Parathyroid adenoma (tissue), 2 donors: ENCODE data around the gene RBMS2.

Source experiments
- H2AFZ ChIP-seq: fragments of 300-600 bp; sonication (generic); one replicate; pipeline ENCODE4 v1.7.0; 2017; ENCODE audit warnings: antibody characterized with exemption, mild to moderate bottlenecking
- H3K27ac ChIP-seq: fragments of 300-600 bp; sonication (generic); one replicate; pipeline ENCODE4 v1.7.0; 2017
- H3K27me3 ChIP-seq: fragments of 300-600 bp; sonication (generic); one replicate; pipeline ENCODE4 v1.7.0; 2017; ENCODE audit warnings: low read length; ENCODE audit not compliant: control insufficient read depth, insufficient read depth
- H3K36me3 ChIP-seq: fragments of 300-600 bp; sonication (generic); one replicate; pipeline ENCODE4 v1.7.0; 2017; ENCODE audit warnings: low read length; ENCODE audit not compliant: control insufficient read depth, insufficient read depth
- H3K4me1 ChIP-seq: fragments of 300-600 bp; sonication (generic); one replicate; pipeline ENCODE4 v1.7.0; 2017; ENCODE audit warnings: control low read depth
- H3K4me2 ChIP-seq: fragments of 300-600 bp; sonication (generic); one replicate; pipeline ENCODE4 v1.7.0; 2017; ENCODE audit warnings: low read length
- H3K4me3 ChIP-seq: fragments of 300-600 bp; sonication (generic); one replicate; pipeline ENCODE4 v1.7.0; 2017; ENCODE audit warnings: low read depth, low read length
- H3K79me2 ChIP-seq: fragments of 300-600 bp; sonication (generic); one replicate; pipeline ENCODE4 v1.7.0; 2017; ENCODE audit warnings: control low read depth
- H3K9ac ChIP-seq: fragments of 300-600 bp; sonication (generic); one replicate; pipeline ENCODE4 v1.7.0; 2017; ENCODE audit warnings: mild to moderate bottlenecking
- H3K9me3 ChIP-seq: fragments of 300-600 bp; sonication (generic); one replicate; pipeline ENCODE4 v1.7.0; 2017; ENCODE audit warnings: low read length; ENCODE audit not compliant: control insufficient read depth
- TF ChIP-seq, protein P1 (sequence below): fragments of 300-600 bp; sonication (generic); IDR thresholded peaks from one replicate; pipeline ENCODE4 v1.7.0; 2017; ENCODE audit warnings: antibody characterized with exemption, mild to moderate bottlenecking
- donor health status: primary hyperparathyroidism.

RBMS2 gene

GRCh38 chr12:56585098-56585497 lies 63.5 kb downstream of the RBMS2 start:
- Histone ChIP-seq H3K79me2 (no peaks in the 10 kb centered on the region), H3K9ac (no peak overlapping the region), H3K4me2 (no peak overlapping the region), H2AFZ (no peak overlapping the region), H3K27ac (no peak overlapping the region), H3K36me3 (no peaks in the 10 kb centered on the region), H3K4me3 (no peak overlapping the region), H3K27me3 (no peaks in the 10 kb centered on the region), H3K9me3 (no peaks in the 10 kb centered on the region), H3K4me1 (no peaks in the 10 kb centered on the region)
- TF ChIP-seq, protein P1, sequence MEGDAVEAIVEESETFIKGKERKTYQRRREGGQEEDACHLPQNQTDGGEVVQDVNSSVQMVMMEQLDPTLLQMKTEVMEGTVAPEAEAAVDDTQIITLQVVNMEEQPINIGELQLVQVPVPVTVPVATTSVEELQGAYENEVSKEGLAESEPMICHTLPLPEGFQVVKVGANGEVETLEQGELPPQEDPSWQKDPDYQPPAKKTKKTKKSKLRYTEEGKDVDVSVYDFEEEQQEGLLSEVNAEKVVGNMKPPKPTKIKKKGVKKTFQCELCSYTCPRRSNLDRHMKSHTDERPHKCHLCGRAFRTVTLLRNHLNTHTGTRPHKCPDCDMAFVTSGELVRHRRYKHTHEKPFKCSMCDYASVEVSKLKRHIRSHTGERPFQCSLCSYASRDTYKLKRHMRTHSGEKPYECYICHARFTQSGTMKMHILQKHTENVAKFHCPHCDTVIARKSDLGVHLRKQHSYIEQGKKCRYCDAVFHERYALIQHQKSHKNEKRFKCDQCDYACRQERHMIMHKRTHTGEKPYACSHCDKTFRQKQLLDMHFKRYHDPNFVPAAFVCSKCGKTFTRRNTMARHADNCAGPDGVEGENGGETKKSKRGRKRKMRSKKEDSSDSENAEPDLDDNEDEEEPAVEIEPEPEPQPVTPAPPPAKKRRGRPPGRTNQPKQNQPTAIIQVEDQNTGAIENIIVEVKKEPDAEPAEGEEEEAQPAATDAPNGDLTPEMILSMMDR = no peak

- H3K79me2 ChIP-seq = no peaks in the 10 kb centered on the region
- no peak overlapping the region for H2AFZ ChIP-seq
- TF ChIP-seq, protein P1 = no peak
- H3K27me3 ChIP-seq = no peaks in the 10 kb centered on the region
- H3K27ac ChIP-seq = no peak overlapping the region
- H3K4me1 ChIP-seq = no peaks in the 10 kb centered on the region
- no peaks in the 10 kb centered on the region for H3K36me3 ChIP-seq
- H3K4me3 ChIP-seq = no peak overlapping the region
- no peaks in the 10 kb centered on the region for H3K9me3 ChIP-seq
- H3K4me2 ChIP-seq = no peak overlapping the region
- no peak overlapping the region for H3K9ac ChIP-seq
Observed at GRCh38 chr12:56589783-56590182, 68.2 kb downstream of the RBMS2 start.

DNA sequence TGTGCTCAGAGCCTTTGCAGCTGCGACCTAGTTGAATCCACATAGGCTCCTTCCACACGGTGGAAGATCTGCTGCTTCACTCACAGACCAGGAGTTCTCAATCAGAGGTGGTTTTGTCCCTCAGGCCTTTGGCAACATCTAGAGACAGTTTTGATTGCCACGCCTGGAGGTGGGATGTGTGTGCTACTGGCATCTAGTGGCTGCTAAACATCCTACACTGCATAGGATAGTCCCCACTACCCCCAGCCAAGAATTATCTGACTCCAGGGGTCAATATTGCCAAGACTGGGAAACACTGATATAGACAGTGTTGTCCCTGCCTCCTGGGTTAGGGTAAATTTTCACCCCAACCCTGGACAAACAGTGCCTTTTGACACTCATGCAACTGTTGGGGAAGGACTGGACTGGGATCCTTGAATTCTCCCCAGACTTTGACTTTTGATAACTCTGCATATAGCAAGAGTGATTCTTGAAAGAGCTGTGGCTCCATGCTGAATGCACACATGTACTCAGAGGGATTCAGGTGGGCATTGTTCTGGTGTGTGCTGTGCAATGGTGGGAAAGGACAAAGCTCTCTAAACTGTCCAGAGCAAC lies 68.7 kb downstream of the RBMS2 start:
- H3K4me3 ChIP-seq = no peak overlapping the region
- TF ChIP-seq, protein P1 = no peak
- H3K36me3 ChIP-seq = no peaks in the 10 kb centered on the region
- H3K9ac ChIP-seq = no peak overlapping the region
- no peak overlapping the region for H3K4me2 ChIP-seq
- no peak overlapping the region for H3K27ac ChIP-seq
- no peak overlapping the region for H2AFZ ChIP-seq
- no peaks in the 10 kb centered on the region for H3K27me3 ChIP-seq
- H3K9me3 ChIP-seq = no peaks in the 10 kb centered on the region
- H3K4me1 ChIP-seq = no peaks in the 10 kb centered on the region
- H3K79me2 ChIP-seq = no peaks in the 10 kb centered on the region

- Histone ChIP-seq H3K9me3 (no peaks in the 10 kb centered on the region), H3K27ac (no peak overlapping the region), H3K36me3 (no peaks in the 10 kb centered on the region), H3K79me2 (no peaks in the 10 kb centered on the region), H3K4me2 (no peak overlapping the region), H3K27me3 (no peaks in the 10 kb centered on the region), H2AFZ (no peak overlapping the region), H3K9ac (no peak overlapping the region), H3K4me1 (no peaks in the 10 kb centered on the region), H3K4me3 (no peak overlapping the region)
- TF ChIP-seq, protein P1 = no peak
Observed at GRCh38 chr12:56591126-56591525, 69.5 kb downstream of the RBMS2 start.

DNA sequence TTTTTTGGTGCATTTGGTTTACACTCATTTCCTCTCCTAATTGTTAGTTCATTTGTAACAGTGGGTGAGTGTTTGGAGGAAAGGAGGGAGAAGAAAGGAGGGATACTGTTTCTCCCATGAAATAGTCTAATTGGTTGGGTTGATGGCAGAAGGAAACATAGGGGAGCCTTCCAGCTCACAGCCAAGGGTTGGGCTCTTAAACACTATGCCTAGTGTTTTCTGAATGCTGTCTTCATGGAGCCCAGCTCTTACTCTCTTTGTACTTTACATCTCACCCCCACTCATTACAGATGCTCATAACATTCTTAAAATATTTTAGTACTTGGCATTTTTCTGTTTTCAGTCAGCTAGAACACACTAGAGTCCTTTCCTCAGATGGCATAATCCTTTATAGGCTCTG lies 70.3 kb downstream of the RBMS2 start:
- no peaks in the 10 kb centered on the region for H3K79me2 ChIP-seq
- H3K4me3 ChIP-seq = no peak overlapping the region
- no peak overlapping the region for H3K27ac ChIP-seq
- no peaks in the 10 kb centered on the region for H3K27me3 ChIP-seq
- no peaks in the 10 kb centered on the region for H3K4me1 ChIP-seq
- H3K36me3 ChIP-seq = no peaks in the 10 kb centered on the region
- H2AFZ ChIP-seq = no peak overlapping the region
- no peak overlapping the region for H3K9ac ChIP-seq
- H3K9me3 ChIP-seq = no peaks in the 10 kb centered on the region
- TF ChIP-seq, protein P1 = no peak
- no peak overlapping the region for H3K4me2 ChIP-seq
